Mesenchymal stem cell (in vitro differentiated cells and primary cell): ENCODE measurements around the gene SCARB2.

ENCODE experiments used
- DNase-seq: peaks from one replicate; pipeline ENCODE4 v3.0.0-alpha.2; 2013
- H2AFZ ChIP-seq: one replicate; pipeline ENCODE4 v1.6.1; 2013; ENCODE audit warnings: low read depth, mild to moderate bottlenecking, control low read depth, inconsistent platforms, low read length, moderate library complexity
- H2AK5ac ChIP-seq: 2 replicates; pipeline ENCODE4 v1.6.1; 2013; ENCODE audit warnings: low read length, moderate library complexity, mild to moderate bottlenecking, inconsistent platforms; ENCODE audit not compliant: severe bottlenecking
- H2BK120ac ChIP-seq: one replicate; pipeline ENCODE4 v1.6.1; 2013; ENCODE audit warnings: low read depth, mild to moderate bottlenecking, inconsistent platforms, low read length, moderate library complexity
- H2BK12ac ChIP-seq, 2 experiments: one replicate each; pipeline ENCODE4 v1.6.1; 2013; ENCODE audit warnings: inconsistent platforms in 2 of 2, low read length in 2 of 2, mild to moderate bottlenecking in 2 of 2, moderate library complexity in 2 of 2, control low read depth in 1 of 2
- H2BK15ac ChIP-seq: one replicate; pipeline ENCODE4 v1.6.1; 2013; ENCODE audit warnings: mild to moderate bottlenecking, low read depth, inconsistent platforms; ENCODE audit not compliant: poor library complexity, severe bottlenecking
- H2BK5ac ChIP-seq: 2 replicates; pipeline ENCODE4 v1.6.1; 2013; ENCODE audit warnings: low read depth, mild to moderate bottlenecking, low read length, control low read depth, inconsistent platforms; ENCODE audit not compliant: poor library complexity, severe bottlenecking
- H3K14ac ChIP-seq, 2 experiments: one replicate each; pipeline ENCODE4 v1.6.1; 2013; ENCODE audit warnings: inconsistent platforms in 2 of 2, low read length in 2 of 2, control low read depth in 1 of 2, mild to moderate bottlenecking in 1 of 2, moderate library complexity in 1 of 2
- H3K18ac ChIP-seq, 2 experiments: one replicate each; pipeline ENCODE4 v1.6.1; 2013; ENCODE audit warnings: inconsistent platforms in 2 of 2, low read length in 2 of 2, control low read depth in 1 of 2, low read depth in 1 of 2, mild to moderate bottlenecking in 1 of 2
- H3K23ac ChIP-seq, 2 experiments: one replicate each; pipeline ENCODE4 v1.6.1; 2013; ENCODE audit warnings: inconsistent platforms in 2 of 2, low read length in 2 of 2, mild to moderate bottlenecking in 2 of 2, moderate library complexity in 2 of 2, control low read depth in 1 of 2
- H3K27ac ChIP-seq: 2 replicates; pipeline ENCODE4 v1.5.1; 2013; ENCODE audit warnings: mild to moderate bottlenecking, moderate library complexity, low read length, control low read depth, inconsistent platforms; ENCODE audit not compliant: poor library complexity, severe bottlenecking
- H3K27me3 ChIP-seq, 2 experiments: 2 replicates each; pipeline versions ENCODE4 v1.6.1 to v1.7.0; 2013; ENCODE audit warnings: low read length in 2 of 2, mild to moderate bottlenecking in 2 of 2, moderate library complexity in 2 of 2, control low read depth in 1 of 2, inconsistent platforms in 1 of 2; ENCODE audit not compliant: control insufficient read depth in 1 of 2, insufficient read depth in 1 of 2
- H3K36me3 ChIP-seq, 2 experiments: 2 replicates each; pipeline versions ENCODE4 v1.6.1 to v1.7.0; 2013; ENCODE audit warnings: low read length in 2 of 2, control low read depth in 1 of 2, inconsistent platforms in 1 of 2, low read depth in 1 of 2, mild to moderate bottlenecking in 1 of 2; ENCODE audit not compliant: insufficient read depth in 2 of 2, control insufficient read depth in 1 of 2
- H3K4ac ChIP-seq, 2 experiments: one replicate each; pipeline ENCODE4 v1.6.1; 2013; ENCODE audit warnings: inconsistent platforms in 2 of 2, low read length in 2 of 2, mild to moderate bottlenecking in 2 of 2, moderate library complexity in 2 of 2, control low read depth in 1 of 2, low read depth in 1 of 2
- H3K4me1 ChIP-seq: 2 replicates; pipeline ENCODE4 v1.6.1; 2013; ENCODE audit warnings: low read depth, low read length, control low read depth; ENCODE audit not compliant: control insufficient read depth, insufficient read depth
- H3K4me2 ChIP-seq: 2 replicates; pipeline ENCODE4 v1.6.1; 2013; ENCODE audit warnings: low read length, mild to moderate bottlenecking, inconsistent platforms; ENCODE audit not compliant: poor library complexity, severe bottlenecking
- H3K4me3 ChIP-seq, 2 experiments: 2 replicates each; pipeline versions ENCODE4 v1.5.1 to v1.7.0; 2013; ENCODE audit warnings: low read length in 2 of 2, mild to moderate bottlenecking in 2 of 2, control low read depth in 1 of 2, low read depth in 1 of 2; ENCODE audit not compliant: insufficient read depth in 1 of 2
- H3K79me1 ChIP-seq: replicated peaks from 2 replicates; pipeline ENCODE4 v1.6.1; 2013; ENCODE audit warnings: mild to moderate bottlenecking, control low read depth, low read length, inconsistent platforms; ENCODE audit not compliant: poor library complexity, severe bottlenecking
- H3K9ac ChIP-seq: 2 replicates; pipeline ENCODE4 v1.7.0; 2013; ENCODE audit warnings: mild to moderate bottlenecking, low read length, moderate library complexity
- H3K9me3 ChIP-seq: 2 replicates; pipeline ENCODE4 v1.7.0; 2013; ENCODE audit warnings: mild to moderate bottlenecking, low read length; ENCODE audit not compliant: control insufficient read depth
- H4K8ac ChIP-seq: one replicate; pipeline ENCODE4 v1.6.1; 2013; ENCODE audit warnings: inconsistent platforms, mild to moderate bottlenecking, low read length, moderate library complexity
- H4K91ac ChIP-seq: one replicate; pipeline ENCODE4 v1.6.1; 2013; ENCODE audit warnings: mild to moderate bottlenecking, low read length, inconsistent platforms
- whole genome bisulfite sequencing: methylation state at CpG from one replicate; pipeline ENCODE4 v1.1.7; 2013; ENCODE audit warnings: mixed read lengths; 5-methylcytosine and 5-hydroxymethylcytosine counted together

The SCARB2 gene

DNA sequence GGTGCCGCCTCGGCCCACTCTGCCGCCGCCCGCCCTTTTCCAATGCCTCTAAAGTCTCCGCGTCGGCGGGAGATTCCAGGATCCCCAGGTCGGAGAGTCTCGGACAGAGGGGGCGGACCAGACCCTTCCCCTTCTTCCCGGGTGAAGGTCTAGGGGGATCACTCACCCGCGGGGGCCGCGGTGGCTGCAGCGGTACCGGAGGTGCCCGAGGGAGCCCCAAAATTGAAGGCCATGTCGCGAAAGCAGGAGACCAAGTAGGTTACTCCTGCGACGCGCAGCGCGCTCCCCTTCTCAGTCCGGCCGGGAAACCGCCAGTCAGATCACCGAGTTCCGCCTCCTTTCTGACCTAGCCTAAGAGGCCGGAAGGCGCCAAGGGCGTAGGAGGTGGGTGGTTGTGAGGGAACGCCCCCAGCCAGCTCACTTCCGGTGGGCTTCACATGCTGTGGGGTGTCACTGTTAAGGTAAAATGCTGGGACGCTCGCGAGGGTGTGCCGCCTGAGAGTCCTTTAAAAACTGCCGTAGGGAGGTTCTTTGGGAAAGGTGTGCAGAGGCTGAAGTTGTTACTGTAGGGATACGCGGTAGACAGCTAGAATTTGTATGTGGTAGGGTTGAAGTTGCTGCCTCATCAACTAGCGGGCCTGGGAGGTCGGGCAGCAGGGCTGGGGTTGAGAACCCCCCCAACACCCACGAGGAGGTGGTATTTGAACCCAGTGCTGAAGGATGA, 65.3 kb downstream of the SCARB2 start, which contains the start of gene NUP54:
NUP54 (minus strand) TSS at position 256 of the 724 bp plus-strand sequence; CDS start at position 233, 23 bp downstream.
- peak within 1 kb of the TSS; percentile 78 for H2BK15ac ChIP-seq
- no peaks in the 10 kb centered on the region for H3K4me1 ChIP-seq
- peak within 1 kb of the TSS; percentile 74 to 100 for H3K4me3 ChIP-seq
- H3K9me3 ChIP-seq: no peaks in the 10 kb centered on the region
- H4K91ac ChIP-seq: no peak within 1 kb of the TSS
- peak within 1 kb of the TSS; percentile 62 to 64 for H3K18ac ChIP-seq
- whole genome bisulfite sequencing: under 1% methylated on average over 44 of the region's 47 CpGs
- H2BK120ac ChIP-seq: no peak within 1 kb of the TSS
- peak within 1 kb of the TSS; percentile 80 for H3K4me2 ChIP-seq
- no peak within 1 kb of the TSS for H2BK12ac ChIP-seq
- H2AFZ ChIP-seq: peak within 1 kb of the TSS; percentile 55
- peak within 1 kb of the TSS in 1 of 2 experiments; percentile 23 for H3K14ac ChIP-seq
- peak within 1 kb of the TSS; percentile 78 for H3K27ac ChIP-seq
- H3K23ac ChIP-seq: peak within 1 kb of the TSS in 1 of 2 experiments; percentile 16
- H3K4ac ChIP-seq: peak within 1 kb of the TSS in 1 of 2 experiments; percentile 67
- H2AK5ac ChIP-seq: no peak within 1 kb of the TSS
- H3K79me1 ChIP-seq: peaks cover 13% of the 10 kb centered on the region
- no peaks in the 10 kb centered on the region for H3K27me3 ChIP-seq
- peak within 1 kb of the TSS; percentile 66 for H2BK5ac ChIP-seq
- H4K8ac ChIP-seq: peak within 1 kb of the TSS; percentile 89
- peak within 1 kb of the TSS; percentile 96 for H3K9ac ChIP-seq
- peaks cover 0 to 8% of the 10 kb centered on the region in 2 experiments for H3K36me3 ChIP-seq
- peak; percentile 95 for DNase-seq

DNA sequence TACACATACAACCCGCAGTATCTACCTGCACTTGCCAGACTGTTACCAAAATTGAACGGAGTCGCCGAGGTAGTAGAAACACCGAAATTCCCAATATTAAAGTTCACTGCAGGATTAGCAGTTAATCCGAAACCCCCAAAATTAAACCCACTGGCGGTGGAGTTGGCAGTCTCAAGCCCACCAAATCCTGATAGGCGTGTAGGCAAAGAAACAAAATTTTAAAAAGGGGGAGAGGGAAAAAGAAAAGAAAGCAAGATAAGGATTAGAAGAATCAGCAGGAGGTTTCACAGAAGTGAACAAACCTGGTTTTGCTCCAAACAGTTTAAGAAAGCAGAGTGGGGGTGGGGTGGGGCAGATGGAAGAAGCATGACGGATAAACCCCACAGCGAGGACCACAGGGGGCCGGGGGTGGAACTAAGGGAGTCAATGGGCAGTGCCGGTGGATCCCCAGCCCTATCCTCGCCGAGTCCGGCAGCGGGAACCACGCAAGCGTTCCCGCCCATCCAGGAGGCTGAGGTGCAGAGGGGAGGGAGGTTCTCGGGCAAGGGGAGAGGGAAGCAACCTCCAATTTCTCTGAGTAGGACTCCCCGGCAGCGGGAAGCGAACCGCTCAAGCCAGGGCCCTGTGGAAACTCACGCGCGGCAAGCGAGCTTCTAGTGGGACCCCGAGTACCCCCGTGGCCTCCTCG, 66.0 kb downstream of the SCARB2 start:
- Histone ChIP-seq H3K4me1 (no peaks in the 10 kb centered on the region), H2BK15ac (peak overlapping the region; percentile 78), H3K9me3 (no peaks in the 10 kb centered on the region), H3K79me1 (peaks cover 13% of the 10 kb centered on the region), H2BK12ac (no peak overlapping the region), H3K4me3 (peak overlapping the region; percentile 74 to 100), H3K36me3 (peaks cover 0 to 14% of the 10 kb centered on the region in 2 experiments), H3K23ac (no peak overlapping the region), H3K9ac (peak overlapping the region; percentile 96), H4K91ac (no peak overlapping the region), H3K14ac (no peak overlapping the region), H2AK5ac (no peak overlapping the region), H3K18ac (no peak overlapping the region), H2BK120ac (no peak overlapping the region), H2AFZ (peak overlapping the region; percentile 10), H2BK5ac (peak overlapping the region; percentile 66), H4K8ac (peak overlapping the region; percentile 89), H3K4me2 (peak overlapping the region; percentile 80), H3K27me3 (no peaks in the 10 kb centered on the region), H3K27ac (peak overlapping the region; percentile 78), H3K4ac (peak overlapping the region in 1 of 2 experiments; percentile 45)
- DNase-seq: peak; percentile 88
- WGBS: under 1% methylated on average over 31 of the region's 31 CpGs

DNA sequence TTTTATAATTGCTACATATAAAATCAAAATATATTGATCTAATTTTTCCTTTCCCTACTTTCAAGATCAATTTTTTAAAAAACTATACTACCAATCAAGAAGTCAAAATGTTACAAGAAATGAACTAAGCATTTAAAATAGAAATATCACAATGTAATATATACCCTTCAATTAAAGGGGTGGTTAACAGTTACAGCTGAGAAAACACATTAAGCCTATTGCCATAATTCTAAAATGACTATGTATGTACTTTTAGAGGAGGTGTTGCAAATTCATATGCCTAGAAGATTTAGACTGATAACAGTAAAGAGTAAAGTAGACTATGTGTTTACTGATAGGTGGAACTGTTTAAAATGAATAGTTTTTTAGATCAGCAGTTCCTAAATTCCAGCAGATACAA, 69.1 kb downstream of the SCARB2 start:
- Histone ChIP-seq H2BK120ac (no peak overlapping the region), H3K9ac (no peak overlapping the region), H3K18ac (no peak overlapping the region), H2BK5ac (no peak overlapping the region), H2AK5ac (no peak overlapping the region), H3K9me3 (no peaks in the 10 kb centered on the region), H3K27ac (no peak overlapping the region), H2AFZ (no peak overlapping the region), H2BK15ac (no peak overlapping the region), H3K4ac (no peak overlapping the region), H3K14ac (no peak overlapping the region), H3K4me1 (no peaks in the 10 kb centered on the region), H3K4me2 (no peak overlapping the region), H3K4me3 (no peak overlapping the region), H3K79me1 (peaks cover 15% of the 10 kb centered on the region), H3K27me3 (no peaks in the 10 kb centered on the region), H4K8ac (no peak overlapping the region), H3K36me3 (peaks cover 0 to 44% of the 10 kb centered on the region in 2 experiments), H2BK12ac (no peak overlapping the region), H3K23ac (no peak overlapping the region), H4K91ac (no peak overlapping the region)
- no peak for DNase-seq

DNA sequence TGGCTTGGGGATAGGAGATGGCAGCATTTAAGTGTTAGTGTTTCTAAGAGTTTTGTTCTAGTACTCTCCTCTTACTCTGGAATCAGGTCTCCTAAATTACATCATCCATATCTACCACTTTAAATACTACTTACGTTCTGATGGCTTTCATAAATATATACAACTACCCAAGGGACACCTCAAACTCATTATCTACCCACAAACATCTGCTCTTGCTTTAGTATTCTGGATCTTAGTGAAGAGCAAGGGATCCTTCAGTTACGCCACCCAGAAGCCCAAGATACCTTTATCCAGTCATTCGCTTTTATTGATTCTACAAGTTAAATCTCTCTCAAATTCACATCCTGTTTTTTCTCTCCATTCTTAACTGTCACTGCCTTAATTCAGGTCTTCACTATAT, 72.4 kb downstream of the SCARB2 start:
- over 99% methylated on average over 3 of the region's 3 CpGs for WGBS
- H3K4me3 ChIP-seq: no peak overlapping the region
- H2AFZ ChIP-seq: no peak overlapping the region
- H3K23ac ChIP-seq: no peak overlapping the region
- H3K9me3 ChIP-seq: no peaks in the 10 kb centered on the region
- no peak overlapping the region for H3K4ac ChIP-seq
- peaks cover 0 to 72% of the 10 kb centered on the region in 2 experiments for H3K36me3 ChIP-seq
- H4K8ac ChIP-seq: no peak overlapping the region
- no peak overlapping the region for H2BK12ac ChIP-seq
- H3K18ac ChIP-seq: no peak overlapping the region
- no peak overlapping the region for H4K91ac ChIP-seq
- no peak overlapping the region for H3K9ac ChIP-seq
- no peak overlapping the region for H2BK15ac ChIP-seq
- no peak overlapping the region for H3K4me2 ChIP-seq
- H3K79me1 ChIP-seq: peaks cover 18% of the 10 kb centered on the region
- no peaks in the 10 kb centered on the region for H3K27me3 ChIP-seq
- H2AK5ac ChIP-seq: no peak overlapping the region
- no peaks in the 10 kb centered on the region for H3K4me1 ChIP-seq
- H3K14ac ChIP-seq: no peak overlapping the region
- no peak overlapping the region for H2BK5ac ChIP-seq
- DNase-seq: no peak
- H3K27ac ChIP-seq: no peak overlapping the region
- H2BK120ac ChIP-seq: no peak overlapping the region
